NCI-H128 (cell line): ENCODE data around the gene MGMT.

Experiments used
- DNase-seq: peaks from one replicate; lab custom pipeline; 2025; ENCODE audit not compliant: unreplicated experiment; lab: John Stamatoyannopoulos, UW

The MGMT gene

DNA sequence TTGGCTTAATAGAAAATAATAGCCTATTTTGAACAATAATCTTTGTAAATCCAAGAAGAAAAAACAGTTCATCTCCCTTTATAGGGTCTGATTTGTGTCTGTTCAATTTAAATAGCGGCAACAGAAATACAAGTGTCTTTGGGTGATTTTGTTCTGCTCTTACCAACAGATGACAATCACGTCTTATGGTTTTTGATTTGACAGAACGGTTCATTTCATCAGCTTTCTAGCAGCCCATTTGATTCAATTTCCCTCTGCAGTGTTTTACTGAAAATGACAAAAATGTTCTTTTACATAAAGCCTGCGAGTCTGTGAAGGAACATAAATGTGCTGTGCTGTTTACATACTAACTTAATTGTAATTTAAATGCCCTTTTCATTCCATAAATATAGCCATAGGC, 180.5 kb downstream of the MGMT start:
- DNase-seq = no peak

GRCh38 chr10:129648856-129649255, 181.8 kb downstream of the MGMT start:
- DNase-seq = no peak

DNA sequence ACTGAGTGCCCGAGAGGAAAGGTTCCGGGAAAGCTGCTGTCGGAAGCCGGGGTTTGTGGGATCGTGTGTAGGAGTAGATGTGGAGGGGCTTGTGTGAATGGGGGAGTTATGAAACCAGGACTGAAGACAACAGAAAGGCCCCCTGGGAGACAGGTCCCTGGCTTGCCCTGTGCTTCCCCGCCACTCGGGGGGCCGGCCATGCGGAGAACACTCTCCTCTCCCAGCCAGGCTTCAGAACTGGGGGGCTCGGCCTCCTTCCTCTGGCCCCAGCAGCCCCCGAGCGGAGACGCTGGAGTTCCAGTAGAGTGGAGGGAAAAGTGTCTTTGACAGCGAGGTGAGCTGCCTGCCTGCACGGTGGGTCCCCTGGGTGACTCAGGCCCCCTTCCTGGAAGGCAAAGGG, 185.0 kb downstream of the MGMT start:
- DNase-seq = no peak

DNA sequence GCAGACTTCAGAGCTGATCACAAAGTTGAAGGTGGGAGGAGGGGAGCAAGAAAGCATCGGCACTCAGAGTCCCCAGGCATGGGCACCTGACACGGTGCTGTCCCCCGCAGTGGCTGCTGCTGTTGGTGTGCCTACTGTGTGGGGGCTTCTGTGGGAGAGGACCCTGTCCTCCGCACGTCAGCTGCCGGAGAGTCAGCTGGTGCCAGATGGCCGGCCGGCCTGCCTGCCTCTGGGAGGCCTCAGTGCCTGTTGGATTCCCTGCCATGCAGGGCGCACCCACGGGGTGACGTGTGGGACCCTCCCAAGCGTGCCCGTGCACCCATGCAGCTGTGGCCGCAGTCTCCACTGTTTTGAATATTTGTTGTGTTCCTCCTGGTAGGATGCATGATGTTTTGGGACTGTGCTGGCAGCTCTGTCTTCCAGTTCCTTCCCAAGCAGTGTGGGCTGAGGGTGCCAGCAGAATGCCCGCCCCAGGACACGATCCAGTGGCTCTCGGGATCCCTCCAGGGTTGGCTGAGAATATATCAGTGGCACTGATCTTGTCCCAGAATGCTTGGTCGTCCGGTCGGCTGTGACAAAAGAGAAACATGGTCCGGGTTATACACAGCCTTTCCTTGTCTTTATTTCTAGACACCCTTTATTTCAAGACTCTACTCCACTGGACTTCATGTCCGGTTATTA, 185.6 kb downstream of the MGMT start:
- no peak for DNase-seq

DNA sequence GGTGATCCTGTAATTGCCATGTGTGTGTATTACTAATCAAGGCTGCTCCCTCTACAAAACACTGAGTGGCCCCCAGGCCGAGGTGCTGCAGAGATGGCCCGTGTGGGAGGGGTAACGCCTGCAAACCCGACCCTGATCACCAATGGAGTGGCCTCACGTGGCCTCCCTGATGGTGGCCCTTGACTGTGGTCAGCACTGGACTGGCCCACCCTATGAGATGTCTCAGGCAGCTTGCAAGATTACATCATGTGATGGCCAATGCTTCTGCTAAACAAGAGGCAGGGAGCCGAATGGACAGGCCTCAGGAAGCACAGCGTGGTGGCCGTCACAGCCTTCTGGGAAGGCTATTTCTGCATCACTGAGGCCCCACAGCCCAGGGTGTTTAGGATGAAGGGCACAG, 186.4 kb downstream of the MGMT start:
- no peak for DNase-seq

GRCh38 chr10:129653861-129654260, 186.8 kb downstream of the MGMT start:
- no peak for DNase-seq

- no peak for DNase-seq
Observed at GRCh38 chr10:129654461-129654860, 187.4 kb downstream of the MGMT start.

- no peak for DNase-seq
Observed at GRCh38 chr10:129655007-129655678, 188.1 kb downstream of the MGMT start.

- no peak for DNase-seq
Observed at GRCh38 chr10:129655679-129656031, 188.6 kb downstream of the MGMT start.

- DNase-seq = no peak
Observed at GRCh38 chr10:129656642-129657041, 189.6 kb downstream of the MGMT start.

DNA sequence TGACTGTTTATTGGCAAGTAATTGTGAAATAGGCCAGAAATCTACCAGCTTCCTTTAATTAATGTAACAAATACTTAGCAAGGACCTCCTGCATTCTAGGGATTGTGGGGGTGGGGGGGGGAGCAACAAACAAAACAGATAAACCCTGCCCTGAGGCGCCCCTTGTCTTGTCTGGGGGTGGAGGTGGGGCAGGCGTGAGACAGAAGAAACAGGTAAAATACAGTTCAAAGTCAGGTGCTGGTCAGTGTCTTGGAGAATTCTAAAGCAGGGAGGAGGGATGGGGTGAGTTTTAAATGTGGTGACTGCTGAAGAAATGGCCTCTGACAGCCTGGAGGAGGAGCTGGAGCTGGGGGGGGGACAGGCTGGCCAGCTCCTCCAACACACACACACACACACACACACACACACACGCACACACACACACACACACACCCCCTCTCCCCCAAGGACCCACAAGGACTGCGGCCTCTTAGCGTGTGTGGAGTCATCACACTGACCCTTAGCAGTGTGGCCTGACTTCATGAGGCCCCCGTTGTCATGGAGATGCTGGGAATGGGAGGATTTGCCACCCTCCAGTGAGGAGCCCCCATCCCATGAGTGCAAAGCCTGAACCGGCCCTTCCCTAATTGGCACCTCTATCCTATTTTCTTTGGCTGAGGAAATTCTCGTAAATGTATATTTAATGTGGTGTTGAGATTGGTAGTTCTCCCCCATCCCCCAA, 190.4 kb downstream of the MGMT start:
- no peak for DNase-seq

DNA sequence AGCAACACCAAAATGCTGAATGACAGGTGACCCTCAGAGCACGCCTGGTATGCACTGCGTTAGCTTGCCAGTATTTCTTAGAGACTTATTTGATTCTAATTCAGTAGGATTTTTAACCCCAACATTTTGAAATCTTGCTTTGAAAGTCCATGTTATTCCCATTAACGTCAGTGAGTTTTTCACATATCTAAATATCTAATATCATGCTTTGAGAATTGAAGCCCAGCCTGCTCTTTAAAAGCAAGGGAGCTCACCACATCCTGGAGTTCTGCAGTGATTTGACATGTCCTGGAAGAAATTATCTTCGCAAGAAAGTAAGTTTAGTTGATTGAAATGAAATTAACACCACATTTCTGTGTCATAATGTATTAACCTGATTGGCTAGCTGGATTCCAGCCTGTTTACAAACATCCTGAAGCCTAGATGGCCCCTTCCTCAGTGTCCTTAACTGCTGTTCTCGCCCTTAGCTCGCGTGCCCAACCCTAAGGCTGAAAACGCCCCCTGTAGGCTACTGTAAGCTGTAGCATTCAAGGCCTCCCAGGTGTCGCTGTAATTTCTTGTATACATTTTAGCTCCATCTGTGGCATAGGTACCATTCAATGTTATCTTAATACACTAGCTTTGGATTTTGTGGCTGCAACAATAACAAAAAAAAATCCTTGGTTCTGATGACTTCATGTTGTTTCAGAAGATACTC, 191.5 kb downstream of the MGMT start:
- DNase-seq = no peak

DNA sequence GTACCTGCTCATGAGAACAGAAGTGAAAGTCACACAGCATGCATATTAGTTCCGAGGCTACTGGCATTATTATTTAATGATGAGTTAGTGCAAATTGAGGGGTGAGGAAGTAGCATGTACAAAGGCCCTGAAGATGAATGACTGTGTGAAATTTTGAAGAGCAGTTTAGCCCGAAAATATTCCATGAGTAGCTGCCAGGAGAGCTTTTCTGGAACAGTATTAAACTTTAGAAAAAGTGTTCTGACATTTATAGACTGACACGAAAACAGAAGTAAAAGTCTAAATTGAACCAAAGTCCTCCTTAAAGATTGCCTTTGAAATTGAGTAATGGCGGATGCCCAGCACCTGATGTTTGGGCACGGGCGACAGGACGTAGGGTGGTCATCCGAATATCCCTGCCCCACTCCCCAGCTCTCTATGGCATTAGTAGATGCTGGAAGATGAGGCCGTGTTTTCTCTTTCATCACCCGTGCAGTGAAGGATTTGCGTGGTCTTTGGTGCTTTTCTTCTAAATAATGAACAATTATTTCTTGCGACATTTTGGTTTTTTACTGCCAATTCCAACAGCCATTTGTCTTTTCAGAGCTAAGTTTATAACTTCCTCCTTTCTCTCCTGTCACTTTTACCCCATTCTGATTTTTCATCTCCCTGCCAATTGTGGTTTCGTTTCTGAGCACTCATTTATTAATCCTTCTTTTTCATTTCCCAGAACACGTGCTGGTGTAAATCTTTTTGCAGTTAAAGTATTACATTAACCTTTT, 192.6 kb downstream of the MGMT start:
- no peak for DNase-seq

DNA sequence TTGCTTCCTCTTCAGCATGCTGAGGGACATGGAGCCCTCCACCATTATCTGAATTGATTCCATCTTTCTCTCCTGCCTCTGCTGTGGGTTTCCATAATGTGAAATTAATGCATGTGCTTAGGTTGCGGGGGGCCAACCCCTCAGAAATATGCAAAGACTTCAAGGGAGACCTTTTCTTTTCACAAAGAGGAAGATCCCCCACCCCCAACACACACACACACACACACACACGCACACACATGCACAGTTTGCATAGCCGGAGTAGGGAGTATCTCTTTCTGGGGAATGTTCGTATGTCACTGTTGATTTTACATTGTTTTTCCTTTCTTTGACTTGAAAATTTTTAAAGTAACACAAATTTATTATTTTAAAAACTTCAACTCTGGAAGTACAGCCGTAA, 193.5 kb downstream of the MGMT start:
- no peak for DNase-seq

- no peak for DNase-seq
Observed at GRCh38 chr10:129662426-129662825, 195.4 kb downstream of the MGMT start.

DNA sequence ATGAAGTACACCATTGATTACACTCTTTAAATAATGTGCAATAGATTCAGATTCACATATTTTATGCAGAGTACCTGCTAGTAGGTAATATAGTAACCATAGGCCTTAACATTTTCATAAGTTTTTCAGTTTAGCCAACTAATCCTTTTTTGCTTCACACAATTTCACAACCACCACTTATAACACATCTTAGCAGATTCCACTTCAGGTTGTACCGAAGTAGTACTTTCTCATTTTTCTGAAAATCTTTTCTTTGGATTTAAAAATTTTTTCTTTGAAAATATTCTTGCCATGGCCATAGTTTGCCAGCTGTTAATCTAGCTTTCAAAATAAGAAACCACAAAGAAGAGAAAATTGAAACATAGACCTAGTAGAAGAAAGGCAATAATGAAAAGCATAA, 203.1 kb downstream of the MGMT start:
- DNase-seq = no peak

- DNase-seq = no peak
Observed at GRCh38 chr10:129673292-129673691, 206.3 kb downstream of the MGMT start.

- no peak for DNase-seq
Observed at GRCh38 chr10:129675027-129675769, 208.2 kb downstream of the MGMT start.

DNA sequence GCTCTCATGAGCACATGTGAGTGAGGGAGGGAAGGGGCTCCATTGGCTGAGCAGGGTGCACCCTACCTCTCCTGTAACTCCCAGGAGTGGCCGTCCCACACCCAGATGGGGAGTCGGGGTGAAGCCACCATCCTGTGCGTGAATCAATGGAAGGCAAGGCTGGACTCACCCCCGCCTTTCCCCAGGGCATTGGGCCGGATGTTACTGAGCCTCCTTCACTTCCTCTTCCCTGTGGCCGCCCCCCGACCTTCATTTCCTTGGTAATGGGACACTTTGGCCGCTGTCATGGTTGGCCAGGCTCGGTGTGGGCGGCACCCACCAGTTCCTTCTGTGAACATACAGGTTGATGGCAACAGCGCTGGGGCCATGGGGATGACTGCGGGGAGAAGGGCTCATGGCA, 209.0 kb downstream of the MGMT start:
- DNase-seq = no peak

GRCh38 chr10:129677377-129677927, 210.4 kb downstream of the MGMT start:
- no peak for DNase-seq
